SH-SY5Y (cell line): ENCODE measurements around the gene STK32C.

ENCODE experiments used
- GATA2 ChIP-seq: IDR thresholded peaks from 2 replicates; pipeline ENCODE4 v1.6.1; 2011; ENCODE audit warnings: mild to moderate bottlenecking, low read depth, low read length
- GATA3 ChIP-seq: IDR thresholded peaks from 2 replicates; pipeline ENCODE4 v1.6.1; 2011; ENCODE audit warnings: low read depth, mild to moderate bottlenecking, low read length, moderate library complexity

DNA sequence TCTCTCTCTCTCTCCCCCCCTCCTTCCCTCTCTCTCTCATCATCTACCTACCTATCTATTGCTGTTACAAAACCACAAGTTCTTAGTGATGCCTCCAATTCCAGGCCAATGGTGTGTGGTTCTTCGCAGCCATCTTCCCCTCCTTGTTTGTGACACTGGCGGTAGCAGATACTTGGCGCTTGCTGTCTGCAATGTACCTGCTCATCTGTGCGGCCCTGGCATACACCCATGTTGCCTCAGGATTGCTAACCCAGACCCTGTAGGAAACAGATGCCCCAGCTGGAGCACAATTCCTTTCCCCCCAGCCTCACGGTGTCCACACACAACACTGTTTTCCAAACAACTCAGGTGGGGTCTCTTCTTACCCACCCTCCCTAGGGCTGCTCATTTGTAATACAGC is 134.6 kb downstream of the STK32C start:
- TF ChIP-seq GATA3: no peak
- TF ChIP-seq GATA2: no peak
